Measurements from ENCODE around the gene MSI2. TPM values are rescaled to one million over a fixed set of nuclear protein-coding genes. Genes with fewer than 3 reads are reported as not detected.
"Not testable (repeated sequence)": the region's sequence is repeated elsewhere in the genome, so short reads cannot be mapped to it uniquely, and the experiment has no call there.

The MSI2 gene
- total and polyA plus RNA-seq, 2 donors = 25.3 to 52.5 TPM

GRCh38 chr17:57490111-57490845 lies 234.0 kb downstream of the MSI2 start:
- H3K4me1 ChIP-seq (ENCODE audit: control insufficient read depth in 2 of 2, insufficient read depth in 2 of 2, low read length in 2 of 2) = peaks cover 72 to 92% of the 10 kb centered on the region in 2 donors
- DNase-seq (ENCODE audit: low read depth in 6 of 9, low spot score in 9 of 9) = peak in 1 of 9 donors; percentile 69
- 62% methylated on average over 4 of the region's 4 CpGs for WGBS
- peaks cover 0 to 12% of the 10 kb centered on the region in 2 donors for H3K36me3 ChIP-seq (ENCODE audit: control insufficient read depth in 2 of 2, insufficient read depth in 2 of 2, low read length in 1 of 2)
- no peak overlapping the region for H3K4me3 ChIP-seq (ENCODE audit: low read length in 2 of 2)
- no peaks in the 10 kb centered on the region for H3K9me3 ChIP-seq (ENCODE audit: control insufficient read depth in 2 of 2, insufficient read depth in 1 of 2, low read length in 1 of 2)
- H3K27ac ChIP-seq (ENCODE audit: low read depth in 1 of 2, low read length in 1 of 2) = peak overlapping the region in 1 of 2 donors; percentile 73
- no peaks in the 10 kb centered on the region for H3K27me3 ChIP-seq (ENCODE audit: control insufficient read depth in 2 of 2, insufficient read depth in 1 of 2, low read length in 1 of 2)

GRCh38 chr17:57490890-57491289 lies 234.6 kb downstream of the MSI2 start:
- Histone ChIP-seq H3K4me3 (ENCODE audit: low read length in 2 of 2) (no peak overlapping the region), H3K27me3 (ENCODE audit: control insufficient read depth in 2 of 2, insufficient read depth in 1 of 2, low read length in 1 of 2) (no peaks in the 10 kb centered on the region), H3K4me1 (ENCODE audit: control insufficient read depth in 2 of 2, insufficient read depth in 2 of 2, low read length in 2 of 2) (peaks cover 66 to 89% of the 10 kb centered on the region in 2 donors), H3K27ac (ENCODE audit: low read depth in 1 of 2, low read length in 1 of 2) (peak overlapping the region in 1 of 2 donors; percentile 73), H3K36me3 (ENCODE audit: control insufficient read depth in 2 of 2, insufficient read depth in 2 of 2, low read length in 1 of 2) (peaks cover 0 to 12% of the 10 kb centered on the region in 2 donors), H3K9me3 (ENCODE audit: control insufficient read depth in 2 of 2, insufficient read depth in 1 of 2, low read length in 1 of 2) (no peaks in the 10 kb centered on the region)
- WGBS = 57% methylated on average over 12 of the region's 12 CpGs
- DNase-seq (ENCODE audit: low read depth in 6 of 9, low spot score in 9 of 9) = peak in 1 of 9 donors; percentile 55

GRCh38 chr17:57493171-57493570 lies 236.8 kb downstream of the MSI2 start:
- Histone ChIP-seq H3K27ac (ENCODE audit: low read depth in 1 of 2, low read length in 1 of 2) (no peak overlapping the region), H3K9me3 (ENCODE audit: control insufficient read depth in 2 of 2, insufficient read depth in 1 of 2, low read length in 1 of 2) (no peaks in the 10 kb centered on the region), H3K4me1 (ENCODE audit: control insufficient read depth in 2 of 2, insufficient read depth in 2 of 2, low read length in 2 of 2) (peaks cover 49 to 86% of the 10 kb centered on the region in 2 donors), H3K27me3 (ENCODE audit: control insufficient read depth in 2 of 2, insufficient read depth in 1 of 2, low read length in 1 of 2) (no peaks in the 10 kb centered on the region), H3K36me3 (ENCODE audit: control insufficient read depth in 2 of 2, insufficient read depth in 2 of 2, low read length in 1 of 2) (peaks cover 0 to 12% of the 10 kb centered on the region in 2 donors), H3K4me3 (ENCODE audit: low read length in 2 of 2) (no peak overlapping the region)
- 62% methylated on average over 5 of the region's 5 CpGs for WGBS
- no peak for DNase-seq (ENCODE audit: low read depth in 6 of 9, low spot score in 9 of 9)

- H3K36me3 ChIP-seq (ENCODE audit: control insufficient read depth in 2 of 2, insufficient read depth in 2 of 2, low read length in 1 of 2) = peaks cover 0 to 14% of the 10 kb centered on the region in 2 donors
- WGBS = 96% methylated on average over 6 of the region's 6 CpGs
- no peak overlapping the region for H3K27ac ChIP-seq (ENCODE audit: low read depth in 1 of 2, low read length in 1 of 2)
- no peaks in the 10 kb centered on the region for H3K9me3 ChIP-seq (ENCODE audit: control insufficient read depth in 2 of 2, insufficient read depth in 1 of 2, low read length in 1 of 2)
- no peak overlapping the region for H3K4me3 ChIP-seq (ENCODE audit: low read length in 2 of 2)
- peaks cover 50 to 86% of the 10 kb centered on the region in 2 donors for H3K4me1 ChIP-seq (ENCODE audit: control insufficient read depth in 2 of 2, insufficient read depth in 2 of 2, low read length in 2 of 2)
- H3K27me3 ChIP-seq (ENCODE audit: control insufficient read depth in 2 of 2, insufficient read depth in 1 of 2, low read length in 1 of 2) = no peaks in the 10 kb centered on the region
- no peak for DNase-seq (ENCODE audit: low read depth in 6 of 9, low spot score in 9 of 9)
Measured at GRCh38 chr17:57493625-57494024, 237.3 kb downstream of the MSI2 start.

- WGBS = 97% methylated on average over 5 of the region's 5 CpGs
- Histone ChIP-seq H3K9me3 (ENCODE audit: control insufficient read depth in 2 of 2, insufficient read depth in 1 of 2, low read length in 1 of 2) (no peaks in the 10 kb centered on the region), H3K4me3 (ENCODE audit: low read length in 2 of 2) (no peak overlapping the region), H3K27ac (ENCODE audit: low read depth in 1 of 2, low read length in 1 of 2) (no peak overlapping the region), H3K36me3 (ENCODE audit: control insufficient read depth in 2 of 2, insufficient read depth in 2 of 2, low read length in 1 of 2) (peaks cover 0 to 10% of the 10 kb centered on the region in 2 donors), H3K4me1 (ENCODE audit: control insufficient read depth in 2 of 2, insufficient read depth in 2 of 2, low read length in 2 of 2) (peaks cover 47 to 84% of the 10 kb centered on the region in 2 donors), H3K27me3 (ENCODE audit: control insufficient read depth in 2 of 2, insufficient read depth in 1 of 2, low read length in 1 of 2) (no peaks in the 10 kb centered on the region)
- no peak for DNase-seq (ENCODE audit: low read depth in 6 of 9, low spot score in 9 of 9)
Measured at GRCh38 chr17:57494443-57494842, 238.1 kb downstream of the MSI2 start.

GRCh38 chr17:57495771-57496170 lies 239.4 kb downstream of the MSI2 start:
- no peak for DNase-seq (ENCODE audit: low read depth in 6 of 9, low spot score in 9 of 9)
- H3K4me3 ChIP-seq (ENCODE audit: low read length in 2 of 2) = no peak overlapping the region
- peaks cover 0 to 10% of the 10 kb centered on the region in 2 donors for H3K36me3 ChIP-seq (ENCODE audit: control insufficient read depth in 2 of 2, insufficient read depth in 2 of 2, low read length in 1 of 2)
- no peaks in the 10 kb centered on the region for H3K9me3 ChIP-seq (ENCODE audit: control insufficient read depth in 2 of 2, insufficient read depth in 1 of 2, low read length in 1 of 2)
- over 99% methylated on average over 6 of the region's 6 CpGs for WGBS
- peaks cover 47 to 84% of the 10 kb centered on the region in 2 donors for H3K4me1 ChIP-seq (ENCODE audit: control insufficient read depth in 2 of 2, insufficient read depth in 2 of 2, low read length in 2 of 2)
- no peak overlapping the region for H3K27ac ChIP-seq (ENCODE audit: low read depth in 1 of 2, low read length in 1 of 2)
- no peaks in the 10 kb centered on the region for H3K27me3 ChIP-seq (ENCODE audit: control insufficient read depth in 2 of 2, insufficient read depth in 1 of 2, low read length in 1 of 2)

- Histone ChIP-seq H3K9me3 (ENCODE audit: control insufficient read depth in 2 of 2, insufficient read depth in 1 of 2, low read length in 1 of 2) (no peaks in the 10 kb centered on the region), H3K4me1 (ENCODE audit: control insufficient read depth in 2 of 2, insufficient read depth in 2 of 2, low read length in 2 of 2) (peaks cover 47 to 84% of the 10 kb centered on the region in 2 donors), H3K27me3 (ENCODE audit: control insufficient read depth in 2 of 2, insufficient read depth in 1 of 2, low read length in 1 of 2) (no peaks in the 10 kb centered on the region), H3K36me3 (ENCODE audit: control insufficient read depth in 2 of 2, insufficient read depth in 2 of 2, low read length in 1 of 2) (peaks cover 0 to 12% of the 10 kb centered on the region in 2 donors), H3K27ac (ENCODE audit: low read depth in 1 of 2, low read length in 1 of 2) (no peak overlapping the region), H3K4me3 (ENCODE audit: low read length in 2 of 2) (no peak overlapping the region)
- DNase-seq (ENCODE audit: low read depth in 6 of 9, low spot score in 9 of 9) = no peak
- WGBS = 96% methylated on average over 11 of the region's 11 CpGs
Measured at GRCh38 chr17:57496382-57496781, 240.1 kb downstream of the MSI2 start.

GRCh38 chr17:57498443-57498842 lies 242.1 kb downstream of the MSI2 start:
- Histone ChIP-seq H3K4me1 (ENCODE audit: control insufficient read depth in 2 of 2, insufficient read depth in 2 of 2, low read length in 2 of 2) (peaks cover 50 to 82% of the 10 kb centered on the region in 2 donors), H3K4me3 (ENCODE audit: low read length in 2 of 2) (no peak overlapping the region), H3K27ac (ENCODE audit: low read depth in 1 of 2, low read length in 1 of 2) (peak overlapping the region in 1 of 2 donors; percentile 45), H3K36me3 (ENCODE audit: control insufficient read depth in 2 of 2, insufficient read depth in 2 of 2, low read length in 1 of 2) (peaks cover 0 to 16% of the 10 kb centered on the region in 2 donors), H3K9me3 (ENCODE audit: control insufficient read depth in 2 of 2, insufficient read depth in 1 of 2, low read length in 1 of 2) (no peaks in the 10 kb centered on the region), H3K27me3 (ENCODE audit: control insufficient read depth in 2 of 2, insufficient read depth in 1 of 2, low read length in 1 of 2) (no peaks in the 10 kb centered on the region)
- DNase-seq (ENCODE audit: low read depth in 6 of 9, low spot score in 9 of 9) = no peak
- 82% methylated on average over 7 of the region's 7 CpGs for WGBS

- DNase-seq (ENCODE audit: low read depth in 6 of 9, low spot score in 9 of 9) = peak in 1 of 9 donors; percentile 23
- 89% methylated on average over 3 of the region's 3 CpGs for WGBS
Measured at GRCh38 chr17:57499221-57499620, 242.9 kb downstream of the MSI2 start.

More at GRCh38 chr17:57499221-57499620, 242.9 kb downstream of the MSI2 start:
- H3K27me3 ChIP-seq (ENCODE audit: control insufficient read depth in 2 of 2, insufficient read depth in 1 of 2, low read length in 1 of 2); H3K9me3 ChIP-seq (ENCODE audit: control insufficient read depth in 2 of 2, insufficient read depth in 1 of 2, low read length in 1 of 2); H3K4me3 ChIP-seq (ENCODE audit: low read length in 2 of 2): not testable (repeated sequence)
- Histone ChIP-seq H3K27ac (ENCODE audit: low read depth in 1 of 2, low read length in 1 of 2) (peak overlapping the region; percentile 38 to 64), H3K4me1 (ENCODE audit: control insufficient read depth in 2 of 2, insufficient read depth in 2 of 2, low read length in 2 of 2) (peaks cover 53 to 83% of the 10 kb centered on the region in 2 donors), H3K36me3 (ENCODE audit: control insufficient read depth in 2 of 2, insufficient read depth in 2 of 2, low read length in 1 of 2) (peaks cover 0 to 18% of the 10 kb centered on the region in 2 donors)
